Regular cardiac myocyte (primary cell): ENCODE results near the gene AMY1B. TPM values are rescaled to one million over a fixed set of nuclear protein-coding genes. Genes with fewer than 3 reads are reported as not detected.

Experiments used
- total RNA-seq: library from RNA; depleted of rRNA; stranded (reverse); fragments of >200 nt; gene quantifications from 2 replicates; pipeline ENCODE4 v1.2.3, GENCODE V29; 2014

Gene AMY1B
- not detected in 2 replicates for total RNA-seq

GRCh38 chr1:103696110-103696509 is at the start of gene AMY1B:
TSS of gene AMY1B (minus strand) at chr1:103696210. CDS start at chr1:103695639, 571 bp downstream.

GRCh38 chr1:103655460-103655859 is 40.5 kb downstream of the AMY1B start, which contains the start of gene AMY1A:
TSS of gene AMY1A (plus strand) at chr1:103655760. CDS start at chr1:103656331, 571 bp downstream.

Other genes starting within 250 kb of the AMY1B start
- gene RNPC3, start 170.5 kb downstream of the AMY1B start, total RNA-seq, result 3.1 and 4.2 TPM in 2 replicates
- gene AMY2B, start 124.6 kb downstream of the AMY1B start, total RNA-seq, result 1.5 and 10.7 TPM in 2 replicates
- not detected in 2 replicates for gene AMY2A, start 78.8 kb downstream of the AMY1B start, total RNA-seq
- gene AMY1A, start 40.5 kb downstream of the AMY1B start, total RNA-seq, result not detected in 2 replicates
- gene AMY1C, start 53.7 kb upstream of the AMY1B start, total RNA-seq, result not detected in 2 replicates